ENCODE data around the gene DPP9.

The DPP9 gene

GRCh38 chr19:4703671-4704316 is 19.8 kb downstream of the DPP9 start:
- H3K4me1 ChIP-seq: no peaks in the 10 kb centered on the region
- H3K4me3 ChIP-seq (ENCODE audit: low read depth, low read length): no peak overlapping the region
- peaks cover 7% of the 10 kb centered on the region for H3K79me2 ChIP-seq
- H3K27ac ChIP-seq: no peak overlapping the region
- no peaks in the 10 kb centered on the region for H3K36me3 ChIP-seq (ENCODE audit: control insufficient read depth, insufficient read depth, low read length)
- H3K9ac ChIP-seq: no peak overlapping the region
- H2AFZ ChIP-seq: no peak overlapping the region
- TF ChIP-seq CTCF (IDR thresholded peaks at IDR 0.05): no peak
- no peak overlapping the region for H3K4me2 ChIP-seq (ENCODE audit: low read length)
- H3K27me3 ChIP-seq (ENCODE audit: control insufficient read depth, insufficient read depth, low read length): no peaks in the 10 kb centered on the region
- H3K9me3 ChIP-seq (ENCODE audit: control insufficient read depth, low read length): no peaks in the 10 kb centered on the region

GRCh38 chr19:4702764-4703163 is 20.9 kb downstream of the DPP9 start:
- no peak for TF ChIP-seq CTCF (IDR thresholded peaks at IDR 0.05)
- Histone ChIP-seq H3K27ac (no peak overlapping the region), H3K9me3 (ENCODE audit: control insufficient read depth, low read length) (no peaks in the 10 kb centered on the region), H3K9ac (no peak overlapping the region), H3K36me3 (ENCODE audit: control insufficient read depth, insufficient read depth, low read length) (no peaks in the 10 kb centered on the region), H3K27me3 (ENCODE audit: control insufficient read depth, insufficient read depth, low read length) (no peaks in the 10 kb centered on the region), H3K79me2 (peaks cover 7% of the 10 kb centered on the region), H3K4me1 (no peaks in the 10 kb centered on the region), H2AFZ (no peak overlapping the region), H3K4me3 (ENCODE audit: low read depth, low read length) (no peak overlapping the region), H3K4me2 (ENCODE audit: low read length) (no peak overlapping the region)

- Histone ChIP-seq H2AFZ (no peak overlapping the region), H3K27me3 (ENCODE audit: control insufficient read depth, insufficient read depth, low read length) (no peaks in the 10 kb centered on the region), H3K4me2 (ENCODE audit: low read length) (no peak overlapping the region), H3K36me3 (ENCODE audit: control insufficient read depth, insufficient read depth, low read length) (no peaks in the 10 kb centered on the region), H3K79me2 (peaks cover 7% of the 10 kb centered on the region), H3K9me3 (ENCODE audit: control insufficient read depth, low read length) (no peaks in the 10 kb centered on the region), H3K4me3 (ENCODE audit: low read depth, low read length) (no peak overlapping the region), H3K27ac (no peak overlapping the region), H3K9ac (no peak overlapping the region), H3K4me1 (no peaks in the 10 kb centered on the region)
- no peak for TF ChIP-seq CTCF (IDR thresholded peaks at IDR 0.05)
These were observed 22.1 kb downstream of the DPP9 start for GRCh38 chr19:4701557-4701956.

GRCh38 chr19:4700693-4700970 is 23.0 kb downstream of the DPP9 start:
- peaks cover 6% of the 10 kb centered on the region for H3K79me2 ChIP-seq
- no peaks in the 10 kb centered on the region for H3K9me3 ChIP-seq (ENCODE audit: control insufficient read depth, low read length)
- H2AFZ ChIP-seq: no peak overlapping the region
- no peak for TF ChIP-seq CTCF (IDR thresholded peaks at IDR 0.05)
- H3K4me1 ChIP-seq: no peaks in the 10 kb centered on the region
- H3K36me3 ChIP-seq (ENCODE audit: control insufficient read depth, insufficient read depth, low read length): no peaks in the 10 kb centered on the region
- no peak overlapping the region for H3K27ac ChIP-seq
- no peak overlapping the region for H3K4me2 ChIP-seq (ENCODE audit: low read length)
- no peak overlapping the region for H3K4me3 ChIP-seq (ENCODE audit: low read depth, low read length)
- no peaks in the 10 kb centered on the region for H3K27me3 ChIP-seq (ENCODE audit: control insufficient read depth, insufficient read depth, low read length)
- H3K9ac ChIP-seq: no peak overlapping the region
